MM.1S (cell line): Measurements from ENCODE around the gene DDX21.

Experiments
- CTCF ChIP-seq: fragments of 300-600 bp; sonication (generic); IDR thresholded peaks from 2 replicates; pipeline ENCODE4 v1.5.1; 2016; ENCODE audit warnings: antibody characterized with exemption, low read length, mixed read lengths
- EZH2 ChIP-seq: fragments of 300-600 bp; sonication (generic); optimal IDR thresholded peaks from 2 replicates; pipeline ENCODE3; 2017; ENCODE audit warnings: low read depth, mild to moderate bottlenecking, antibody characterized with exemption, low read length, mixed read lengths
- EZH2phosphoT487 ChIP-seq: fragments of 300-600 bp; sonication (generic); IDR thresholded peaks from 2 replicates; pipeline ENCODE4 v1.6.1; 2018; ENCODE audit warnings: antibody characterized with exemption, low read length

GRCh38 chr10:68987611-68988010, 31.6 kb downstream of the DDX21 start:
- TF ChIP-seq CTCF, result no peak
- TF ChIP-seq EZH2, result no peak
- no peak for TF ChIP-seq EZH2phosphoT487
